HEK293 (cell line): Measurements from ENCODE around the gene FSTL4.

Source experiments
- ZNF341 ChIP-seq: fragments of 450-650 bp; formaldehyde crosslinking; IDR thresholded peaks from 2 replicates; pipeline ENCODE4; 2016; ENCODE audit warnings: low read depth, missing biosample characterization, missing genetic modification characterization
- ZNF670 ChIP-seq: fragments of 450-650 bp; formaldehyde crosslinking; IDR thresholded peaks from 2 replicates; pipeline ENCODE4 v1.5.1; 2016; ENCODE audit warnings: missing biosample characterization, missing genetic modification characterization, low read depth
- TF ChIP-seq, protein P1 (sequence below): fragments of 450-650 bp; formaldehyde crosslinking; IDR thresholded peaks from 2 replicates; pipeline ENCODE4 v1.5.1; 2016; ENCODE audit warnings: missing biosample characterization, missing genetic modification characterization

DNA sequence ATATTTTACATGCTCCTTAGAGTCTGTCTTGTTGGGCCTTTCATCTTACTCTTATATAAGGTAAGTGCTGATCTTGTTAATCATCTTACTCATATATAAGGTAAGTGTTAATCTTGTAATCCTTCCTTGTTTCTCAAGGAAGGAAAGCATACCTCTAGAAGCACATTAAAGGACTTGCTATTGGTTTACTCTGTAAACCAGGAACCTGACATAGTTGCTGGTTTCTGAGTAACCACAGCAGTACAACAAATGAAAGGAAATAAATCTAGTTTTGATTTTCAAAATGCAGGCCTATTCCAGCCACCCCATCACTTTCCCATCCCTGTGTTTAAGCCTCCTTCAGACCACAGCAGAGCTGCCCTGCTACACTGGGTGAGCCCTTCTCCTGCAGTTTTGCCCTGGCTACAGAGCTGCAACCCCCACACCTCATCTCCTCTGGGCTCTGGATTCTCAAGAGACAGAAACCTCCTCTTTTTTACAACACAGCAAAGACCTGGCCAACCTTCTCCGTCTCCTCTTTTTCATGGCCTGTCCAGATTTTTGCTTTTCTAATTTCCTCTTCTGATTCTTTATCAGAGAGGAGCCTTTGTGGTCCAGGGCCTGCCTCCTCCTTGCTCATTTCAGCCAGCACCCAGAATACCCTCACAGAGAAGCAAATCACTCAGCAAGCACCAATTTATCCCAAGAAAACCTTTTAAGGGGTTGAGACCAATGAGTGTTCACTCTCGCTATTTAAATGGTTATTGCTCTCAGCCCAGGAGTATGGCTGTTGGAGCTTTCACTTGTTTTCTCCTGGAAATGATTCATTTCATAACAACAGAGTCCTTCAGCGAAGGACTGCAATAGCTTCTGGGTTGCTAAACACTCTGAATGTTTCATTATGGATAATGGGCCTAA, 103.2 kb downstream of the FSTL4 start:
- no peak for TF ChIP-seq ZNF341 (tag by site-specific recombination)
- TF ChIP-seq ZNF670 (tag by site-specific recombination) = no peak
- TF ChIP-seq, protein P1, sequence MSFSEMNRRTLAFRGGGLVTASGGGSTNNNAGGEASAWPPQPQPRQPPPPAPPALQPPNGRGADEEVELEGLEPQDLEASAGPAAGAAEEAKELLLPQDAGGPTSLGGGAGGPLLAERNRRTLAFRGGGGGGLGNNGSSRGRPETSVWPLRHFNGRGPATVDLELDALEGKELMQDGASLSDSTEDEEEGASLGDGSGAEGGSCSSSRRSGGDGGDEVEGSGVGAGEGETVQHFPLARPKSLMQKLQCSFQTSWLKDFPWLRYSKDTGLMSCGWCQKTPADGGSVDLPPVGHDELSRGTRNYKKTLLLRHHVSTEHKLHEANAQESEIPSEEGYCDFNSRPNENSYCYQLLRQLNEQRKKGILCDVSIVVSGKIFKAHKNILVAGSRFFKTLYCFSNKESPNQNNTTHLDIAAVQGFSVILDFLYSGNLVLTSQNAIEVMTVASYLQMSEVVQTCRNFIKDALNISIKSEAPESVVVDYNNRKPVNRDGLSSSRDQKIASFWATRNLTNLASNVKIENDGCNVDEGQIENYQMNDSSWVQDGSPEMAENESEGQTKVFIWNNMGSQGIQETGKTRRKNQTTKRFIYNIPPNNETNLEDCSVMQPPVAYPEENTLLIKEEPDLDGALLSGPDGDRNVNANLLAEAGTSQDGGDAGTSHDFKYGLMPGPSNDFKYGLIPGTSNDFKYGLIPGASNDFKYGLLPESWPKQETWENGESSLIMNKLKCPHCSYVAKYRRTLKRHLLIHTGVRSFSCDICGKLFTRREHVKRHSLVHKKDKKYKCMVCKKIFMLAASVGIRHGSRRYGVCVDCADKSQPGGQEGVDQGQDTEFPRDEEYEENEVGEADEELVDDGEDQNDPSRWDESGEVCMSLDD (tag by site-specific recombination) = no peak
